Dermis blood vessel endothelial cell (primary cell): Measurements from ENCODE around the gene MGST3. TPM values are rescaled to one million over a fixed set of nuclear protein-coding genes. Genes with fewer than 3 reads are reported as not detected.
"Not testable (repeated sequence)": the region's sequence is repeated elsewhere in the genome, so short reads cannot be mapped to it uniquely, and the experiment has no call there.

Source experiments
- DNase-seq: peaks from one replicate; pipeline ENCODE4 v3.0.0; 2010
- total RNA-seq: library from RNA; depleted of rRNA; stranded (reverse); fragments of >200 nt; gene quantifications from 2 replicates; pipeline ENCODE4 v1.2.3, GENCODE V29; 2014

The MGST3 gene
- total RNA-seq, 1 donor from 2014 or later, result 166 TPM

GRCh38 chr1:165629848-165630628 lies 996 bp upstream of the MGST3 start:
- DNase-seq, result no peak

DNA sequence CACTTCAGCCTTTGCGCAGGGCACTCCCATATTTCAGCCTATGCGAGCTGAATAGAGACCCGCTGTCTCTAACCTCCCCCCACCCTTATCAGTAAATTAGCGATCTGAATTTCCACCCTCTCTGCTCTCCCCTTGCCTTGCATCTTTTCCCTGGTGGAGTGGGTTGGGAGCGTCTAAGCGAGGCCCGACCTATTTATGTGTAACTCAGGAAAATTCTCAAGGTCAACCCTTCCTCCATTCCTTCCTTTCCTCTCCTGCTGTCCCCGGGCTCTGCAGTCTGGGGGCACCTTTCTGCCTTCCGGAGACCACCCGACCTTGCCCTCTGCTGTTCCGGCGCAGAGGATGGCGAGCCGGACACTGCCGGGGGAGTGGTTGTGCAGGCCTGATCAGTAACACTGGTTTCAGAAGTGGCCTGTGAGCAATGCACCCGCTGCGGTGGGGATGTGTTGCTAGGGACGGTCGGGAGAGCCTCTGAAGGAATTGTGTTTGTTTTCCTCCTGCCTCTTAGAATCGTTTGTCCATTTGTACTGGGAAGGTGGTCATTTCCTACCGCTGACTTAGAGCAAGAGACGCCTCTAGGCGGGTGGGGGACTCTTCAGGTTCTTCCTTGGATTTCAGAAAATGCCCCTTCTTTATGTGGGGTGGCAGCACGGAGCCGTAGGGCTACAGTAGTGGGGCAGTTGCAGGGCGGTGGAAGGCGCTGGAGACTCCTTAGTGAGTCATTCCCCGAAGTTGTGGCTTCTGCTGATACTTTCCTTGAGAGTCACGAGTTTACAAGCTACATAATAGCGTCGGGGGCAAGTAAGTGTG lies 513 bp downstream of the MGST3 start:
- DNase-seq, result peak; percentile 80

DNA sequence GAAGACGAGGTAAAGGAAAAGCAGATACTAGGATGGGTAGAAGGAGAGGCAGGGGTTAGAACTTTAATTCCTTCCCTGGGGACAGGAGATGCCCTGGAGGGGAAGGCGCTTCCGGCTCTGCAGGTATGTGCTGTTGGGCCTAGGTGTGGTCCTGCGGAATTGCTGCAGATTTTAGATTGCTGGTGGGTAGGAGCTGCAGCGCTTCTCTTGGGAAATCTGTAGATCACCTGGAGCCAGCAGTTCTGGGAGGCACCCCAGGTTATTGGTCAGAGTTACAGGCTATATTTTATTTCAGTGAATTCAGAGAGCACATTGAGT lies 1.1 kb downstream of the MGST3 start:
- DNase-seq, result no peak

- no peak for DNase-seq
These were observed 1.5 kb downstream of the MGST3 start for GRCh38 chr1:165632491-165632890.

GRCh38 chr1:165633614-165634013 lies 2.6 kb downstream of the MGST3 start:
- no peak for DNase-seq

DNA sequence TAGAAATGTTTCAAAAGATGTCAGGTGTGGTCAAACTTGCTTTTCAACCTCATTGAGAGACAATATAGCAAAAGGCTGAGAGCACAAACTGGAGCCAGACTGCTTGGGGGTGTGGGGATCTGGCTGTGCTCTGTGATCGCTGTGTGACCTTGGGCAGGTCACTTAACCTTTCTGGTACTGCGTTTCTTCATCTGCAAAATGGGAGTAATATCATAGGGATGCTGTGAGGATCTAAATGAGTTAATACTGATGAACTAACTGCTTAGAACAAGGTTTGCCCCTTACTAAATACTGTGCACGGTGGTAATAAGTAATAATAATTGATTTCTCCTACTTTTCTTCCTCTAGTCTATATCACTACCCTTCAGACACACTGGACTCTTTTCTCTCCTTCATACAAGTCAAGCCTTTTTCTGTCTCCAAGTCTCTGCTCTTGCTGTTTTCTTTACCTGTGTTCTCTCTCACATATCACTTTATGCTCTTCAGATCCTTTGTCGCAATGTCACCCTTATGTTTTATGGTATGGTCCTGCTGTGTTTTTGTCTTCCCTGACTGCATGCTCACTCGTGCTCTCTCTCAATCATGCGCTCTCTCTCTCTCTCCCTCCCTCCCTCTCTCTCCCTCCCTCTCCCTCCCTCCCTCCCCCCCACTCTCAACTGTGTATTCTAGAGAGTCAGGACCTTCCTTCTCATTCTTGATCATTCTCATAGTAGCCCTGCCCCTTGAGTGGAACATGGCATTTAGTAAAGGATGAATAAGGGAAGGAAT lies 3.3 kb downstream of the MGST3 start:
- no peak for DNase-seq

- DNase-seq, result no peak
These were observed 4.3 kb downstream of the MGST3 start for GRCh38 chr1:165635329-165635728.

- no peak for DNase-seq
These were observed 4.8 kb downstream of the MGST3 start for GRCh38 chr1:165635823-165636222.

GRCh38 chr1:165637427-165637826 lies 6.4 kb downstream of the MGST3 start:
- peak; percentile 72 for DNase-seq

GRCh38 chr1:165638211-165638610 lies 7.2 kb downstream of the MGST3 start:
- DNase-seq, result not testable (repeated sequence)

DNA sequence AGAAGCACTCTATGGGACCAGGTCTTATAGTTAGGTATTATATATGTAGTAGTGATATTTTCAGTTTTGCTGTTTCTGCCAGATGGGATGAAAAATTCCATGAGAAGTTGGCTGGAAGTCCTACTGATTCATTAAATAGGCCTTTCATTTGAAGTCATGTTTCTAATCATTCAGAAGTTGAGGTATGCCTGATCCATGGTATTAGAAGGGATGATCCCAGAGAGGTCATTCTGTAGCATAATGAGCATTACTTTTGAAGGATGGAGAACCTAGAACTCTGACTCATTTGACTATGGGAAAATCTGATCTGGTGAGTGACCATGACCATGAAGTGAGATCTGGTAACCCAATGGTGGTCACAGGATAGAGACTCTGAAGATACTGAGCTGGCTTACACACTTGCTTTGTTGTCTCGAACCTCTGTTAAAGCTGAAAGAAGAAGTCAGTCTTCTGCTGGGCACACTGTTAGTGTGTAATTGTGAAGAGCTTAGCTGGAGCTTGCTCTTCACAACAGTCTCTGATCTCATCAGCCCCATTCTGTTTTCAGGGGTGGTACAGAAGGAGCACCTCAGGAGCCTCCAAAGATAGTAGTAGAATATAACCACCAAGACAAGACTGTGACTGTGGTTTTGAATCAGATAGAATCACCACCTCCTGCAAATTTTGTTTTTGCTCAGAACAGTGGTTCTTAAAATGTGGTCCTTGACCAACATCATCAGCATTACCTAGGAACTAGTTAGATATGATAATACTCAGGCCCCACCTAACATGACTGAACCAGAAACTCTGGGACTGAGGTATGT lies 9.0 kb downstream of the MGST3 start:
- DNase-seq, result no peak

- DNase-seq, result peak; percentile 44
These were observed 10.4 kb downstream of the MGST3 start for GRCh38 chr1:165641231-165641987.

- DNase-seq, result no peak
These were observed 13.2 kb downstream of the MGST3 start for GRCh38 chr1:165644064-165644735.

DNA sequence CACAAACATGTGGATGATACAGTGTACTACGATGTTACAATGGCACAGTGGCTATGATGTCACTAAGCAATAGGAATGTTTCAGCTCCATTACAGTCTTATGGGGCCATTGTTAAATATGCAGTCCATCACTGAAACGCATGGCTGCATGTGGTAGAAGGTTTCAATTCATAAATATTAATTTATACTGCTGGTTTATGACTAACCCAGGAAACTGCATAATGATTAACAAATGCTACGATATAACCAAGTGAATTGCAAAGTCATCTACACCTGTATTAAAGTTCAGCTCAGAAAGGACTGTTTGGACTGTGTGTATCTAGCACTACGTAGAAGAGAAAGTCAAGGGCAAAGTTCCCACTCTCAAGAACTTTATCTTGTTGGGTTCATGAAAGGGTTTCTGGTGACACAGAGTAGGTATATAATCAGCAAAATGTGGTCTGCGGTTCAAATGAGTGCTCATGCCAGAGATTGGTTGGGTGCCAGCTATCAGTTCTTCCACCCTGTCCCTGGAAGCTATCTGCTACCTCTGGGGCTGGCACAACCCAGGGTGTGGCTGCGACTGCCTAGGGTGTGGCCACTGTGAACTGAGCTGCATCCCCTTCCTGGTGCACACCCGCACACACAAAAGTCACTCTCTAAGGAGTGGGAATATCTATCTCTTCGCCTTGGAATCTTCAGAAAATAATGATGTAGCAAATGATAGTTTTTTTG lies 14.8 kb downstream of the MGST3 start:
- DNase-seq, result no peak

DNA sequence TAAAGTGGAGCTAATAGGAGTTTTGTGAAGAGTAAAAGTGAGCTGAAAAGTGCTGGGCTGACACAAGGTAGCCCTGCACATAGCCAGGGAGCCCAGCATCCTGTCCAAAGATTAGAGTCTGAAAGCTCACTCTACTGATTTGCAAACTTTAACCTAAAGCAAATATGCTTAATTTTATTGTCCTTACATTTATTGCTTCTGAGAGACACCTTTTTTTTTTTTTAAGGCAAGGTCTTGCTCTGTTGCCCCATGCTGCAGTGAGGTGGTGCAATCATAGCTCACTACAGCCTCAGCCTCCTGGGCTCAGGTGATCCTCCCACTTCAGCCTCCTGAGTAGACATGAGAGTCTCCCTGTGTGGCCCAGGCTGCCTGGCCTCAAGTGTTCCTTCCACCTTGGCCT lies 16.5 kb downstream of the MGST3 start:
- no peak for DNase-seq

GRCh38 chr1:165647970-165648369 lies 16.9 kb downstream of the MGST3 start:
- peak; percentile 39 for DNase-seq

DNA sequence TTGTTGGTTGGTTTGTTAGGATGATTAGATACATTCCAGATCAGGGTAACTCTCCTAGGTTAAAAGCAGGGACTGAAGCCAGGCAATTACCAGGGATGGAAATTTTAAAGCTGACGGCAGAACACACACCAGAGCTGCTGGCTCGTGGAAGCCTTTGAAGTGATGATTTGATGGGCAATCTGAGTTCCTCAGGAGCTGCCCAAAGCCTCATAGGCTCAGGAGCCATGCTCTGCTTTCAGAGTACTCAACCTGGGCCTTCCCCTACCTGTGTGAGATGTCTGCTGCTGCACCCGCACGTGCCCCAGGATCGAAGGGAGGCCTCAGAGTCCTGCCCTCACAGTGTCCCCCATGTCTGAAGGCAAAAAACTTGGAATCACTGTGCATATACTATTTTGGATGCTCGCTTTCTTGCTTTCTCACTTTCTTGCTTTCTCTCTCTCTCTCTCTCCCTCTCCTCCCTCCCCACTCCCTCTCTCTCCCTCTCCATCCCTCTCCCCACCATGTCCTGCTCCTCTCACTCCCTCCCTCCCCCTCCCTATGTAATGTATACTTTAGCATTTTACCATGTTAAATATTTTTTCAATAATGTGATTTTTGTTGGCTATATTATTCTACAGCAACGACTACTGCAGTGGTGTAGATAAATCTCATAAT lies 18.0 kb downstream of the MGST3 start:
- no peak for DNase-seq

DNA sequence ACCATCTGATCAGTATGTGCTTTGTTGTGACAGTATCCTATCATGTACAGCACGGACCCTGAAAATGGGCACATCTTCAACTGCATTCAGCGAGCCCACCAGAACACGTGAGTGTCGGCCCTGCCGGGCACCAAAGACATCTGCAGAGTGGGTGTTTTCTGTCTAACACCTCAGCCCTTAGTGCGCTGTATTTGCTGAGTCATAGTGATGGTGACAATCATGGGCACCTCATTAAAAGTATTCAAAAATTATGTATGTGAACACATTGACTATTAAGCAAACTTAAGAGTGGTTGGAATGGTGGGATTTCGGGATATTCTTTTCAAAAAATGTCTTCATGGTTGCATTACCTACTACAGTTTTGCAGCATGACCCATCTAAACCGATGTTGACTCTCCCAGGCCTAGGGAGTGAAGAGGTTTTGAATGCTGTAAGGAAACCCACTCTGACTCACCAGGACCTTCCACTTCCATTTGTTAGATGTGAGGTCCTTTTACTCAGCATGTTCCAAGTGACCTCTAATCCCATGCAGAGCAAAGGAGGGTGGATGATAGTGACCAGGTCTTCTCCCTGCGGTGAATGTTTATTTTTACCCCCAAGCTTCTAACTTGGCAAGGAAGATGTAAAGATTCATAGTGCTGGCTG lies 20.1 kb downstream of the MGST3 start:
- DNase-seq, result peak; percentile 54
